Upper lobe of left lung (tissue), 6 donors: ENCODE results near the gene TIPARP. TPM values are rescaled to one million over a fixed set of nuclear protein-coding genes. Genes with fewer than 3 reads are reported as not detected.

Experiments used
- ATAC-seq, 2 donors: fragments of 200-7000 bp; cut with Tn5 transposase; one replicate each; pipeline ENCODE4 v1.9.1; 2022; ENCODE audit warnings: mild to moderate bottlenecking in 2 of 2, moderate library complexity in 2 of 2; ENCODE audit not compliant: low FRiP score in 2 of 2
- DNase-seq, 2 donors: peaks; one replicate each; pipeline ENCODE4 v3.0.0-alpha.2; 2019 to 2020
- H3K27ac ChIP-seq, 4 donors: fragments of 200-600 bp; sonication (generic); one replicate each; pipeline ENCODE4 v1.5.1; 2016 to 2019
- H3K27me3 ChIP-seq, 4 donors: fragments of 200-600 bp; sonication (generic); one replicate each; pipeline ENCODE4 v1.5.1; 2017 to 2019
- H3K36me3 ChIP-seq, 4 donors: fragments of 200-600 bp; sonication (generic); one replicate each; pipeline ENCODE4 v1.5.1; 2016 to 2019
- H3K4me1 ChIP-seq, 4 donors: fragments of 200-600 bp; sonication (generic); one replicate each; pipeline ENCODE4 v1.5.1; 2018 to 2019
- H3K4me3 ChIP-seq, 4 donors: fragments of 200-600 bp; sonication (generic); one replicate each; pipeline ENCODE4 v1.5.1; 2017 to 2019; ENCODE audit warnings: mild to moderate bottlenecking in 2 of 4, moderate library complexity in 1 of 4
- H3K9me3 ChIP-seq, 4 donors: fragments of 200-600 bp; sonication (generic); one replicate each; pipeline ENCODE4 v1.5.1; 2018 to 2019
- CTCF ChIP-seq, 6 experiments: fragments of 450-650 bp in 4 of 6; fragments of 200-600 bp in 2 of 6; sonication (generic) in 2 of 6; IDR thresholded peaks; one replicate each; pipeline ENCODE4 v1.5.1; 2016 to 2019; ENCODE audit warnings: antibody characterized with exemption in 6 of 6
- EP300 ChIP-seq, 4 donors: sonication (generic); formaldehyde crosslinking; IDR thresholded peaks; one replicate each; pipeline ENCODE4 v1.5.1; 2017; ENCODE audit warnings: antibody characterized with exemption in 4 of 4, control low read depth in 2 of 4
- POLR2A ChIP-seq, 4 donors: fragments of 450-650 bp; IDR thresholded peaks; one replicate each; pipeline ENCODE4 v1.5.1; 2016 to 2017; ENCODE audit warnings: antibody characterized with exemption in 4 of 4, mild to moderate bottlenecking in 2 of 4
- POLR2AphosphoS5 ChIP-seq, 2 donors: sonication (generic); formaldehyde crosslinking; IDR thresholded peaks; one replicate each; pipeline ENCODE4 v1.5.1; 2017; ENCODE audit warnings: antibody characterized with exemption in 2 of 2
- WGBS, 2 donors: methylation state at CpG; one replicate each; pipeline ENCODE4 v1.1.5; 2017 to 2018; 5-methylcytosine and 5-hydroxymethylcytosine counted together
- total RNA-seq, 6 donors: library from RNA; depleted of rRNA in 4 of 6; stranded (reverse); fragments of >200 nt in 4 of 6; gene quantifications; one replicate each; pipeline versions ENCODE4 v1.1.0 to v1.2.1, GENCODE V29; 2016 to 2021
- donor health status: DM: no; HTN: no; CAD: no; lungs with moderate emphysema.
- donor health status: DM: no; HTN: yes; CAD: no; lungs with severe emphysema.

The TIPARP gene
- total RNA-seq, 6 donors from 2014 or later: 21.5 to 84.7 (median 50.6) TPM

- ATAC-seq (no peak), DNase-seq (no peak)
- 91 to 92% methylated on average over 2 of the region's 2 CpGs for WGBS, 2 donors
- H3K4me1 ChIP-seq: no peaks in the 10 kb centered on the region
- no peaks in the 10 kb centered on the region for H3K9me3 ChIP-seq
- no peak for TF ChIP-seq CTCF (IDR thresholded peaks at IDR 0.05)
- TF ChIP-seq POLR2A (IDR thresholded peaks at IDR 0.05): no peak
- TF ChIP-seq POLR2AphosphoS5 (IDR thresholded peaks at IDR 0.05): no peak
- no peak for TF ChIP-seq EP300 (IDR thresholded peaks at IDR 0.05)
- no peaks in the 10 kb centered on the region for H3K36me3 ChIP-seq
- no peak overlapping the region for H3K4me3 ChIP-seq
- H3K27ac ChIP-seq: no peak overlapping the region
- no peaks in the 10 kb centered on the region for H3K27me3 ChIP-seq
These were observed 16.9 kb upstream of the TIPARP start for GRCh38 chr3:156657440-156657839.

GRCh38 chr3:156657862-156658731 lies 16.3 kb upstream of the TIPARP start:
- Histone ChIP-seq H3K4me1 (no peaks in the 10 kb centered on the region), H3K4me3 (no peak overlapping the region), H3K9me3 (no peaks in the 10 kb centered on the region), H3K36me3 (no peaks in the 10 kb centered on the region), H3K27ac (no peak overlapping the region), H3K27me3 (no peaks in the 10 kb centered on the region)
- ATAC-seq: no peak
- TF ChIP-seq POLR2A (IDR thresholded peaks at IDR 0.05): no peak
- DNase-seq: no peak
- 85 to 90% methylated on average over 4 of the region's 4 CpGs for WGBS, 2 donors

- H3K9me3 ChIP-seq: no peaks in the 10 kb centered on the region
- no peak for ATAC-seq
- no peaks in the 10 kb centered on the region for H3K36me3 ChIP-seq
- no peak for TF ChIP-seq POLR2A (IDR thresholded peaks at IDR 0.05)
- no peak for TF ChIP-seq EP300 (IDR thresholded peaks at IDR 0.05)
- no peaks in the 10 kb centered on the region for H3K4me1 ChIP-seq
- no peak overlapping the region for H3K27ac ChIP-seq
- no peaks in the 10 kb centered on the region for H3K27me3 ChIP-seq
- DNase-seq: no peak
- 73 to 92% methylated on average over 1 of the region's 1 CpG for WGBS, 2 donors
- no peak overlapping the region for H3K4me3 ChIP-seq
These were observed 15.7 kb upstream of the TIPARP start for GRCh38 chr3:156658732-156659090.

- ATAC-seq (no peak), DNase-seq (no peak)
- Histone ChIP-seq H3K27me3 (no peaks in the 10 kb centered on the region), H3K36me3 (no peaks in the 10 kb centered on the region), H3K9me3 (no peaks in the 10 kb centered on the region), H3K27ac (no peak overlapping the region), H3K4me1 (peaks cover 0 to 1% (median under 1%) of the 10 kb centered on the region in 4 donors), H3K4me3 (no peak overlapping the region)
- TF ChIP-seq POLR2A (IDR thresholded peaks at IDR 0.05) (no peak), POLR2AphosphoS5 (IDR thresholded peaks at IDR 0.05) (no peak), CTCF (IDR thresholded peaks at IDR 0.05) (no peak), EP300 (IDR thresholded peaks at IDR 0.05) (no peak)
These were observed 15.1 kb upstream of the TIPARP start for GRCh38 chr3:156659260-156659659.

- Histone ChIP-seq H3K4me3 (no peak overlapping the region), H3K36me3 (no peaks in the 10 kb centered on the region), H3K27me3 (no peaks in the 10 kb centered on the region), H3K27ac (no peak overlapping the region), H3K4me1 (peaks cover 3 to 14% (median 9%) of the 10 kb centered on the region in 4 donors), H3K9me3 (no peaks in the 10 kb centered on the region)
- DNase-seq (no peak), ATAC-seq (no peak)
- 45 to 61% methylated on average over 2 of the region's 2 CpGs for WGBS, 2 donors
- TF ChIP-seq POLR2AphosphoS5 (IDR thresholded peaks at IDR 0.05) (no peak), POLR2A (IDR thresholded peaks at IDR 0.05) (no peak), EP300 (IDR thresholded peaks at IDR 0.05) (no peak), CTCF (IDR thresholded peaks at IDR 0.05) (no peak)
These were observed 13.2 kb upstream of the TIPARP start for GRCh38 chr3:156661155-156661554.
